Measurements from ENCODE around the gene MAN1A1. TPM values are rescaled to one million over a fixed set of nuclear protein-coding genes. Genes with fewer than 3 reads are reported as not detected.
A peak's percentile ranks its signal among the peaks of the same experiment; 100 is the strongest.

The MAN1A1 gene
- polyA plus RNA-seq, 3 donors from 2014 or later, result 33.9 to 64.9 (median 56.7) TPM

DNA sequence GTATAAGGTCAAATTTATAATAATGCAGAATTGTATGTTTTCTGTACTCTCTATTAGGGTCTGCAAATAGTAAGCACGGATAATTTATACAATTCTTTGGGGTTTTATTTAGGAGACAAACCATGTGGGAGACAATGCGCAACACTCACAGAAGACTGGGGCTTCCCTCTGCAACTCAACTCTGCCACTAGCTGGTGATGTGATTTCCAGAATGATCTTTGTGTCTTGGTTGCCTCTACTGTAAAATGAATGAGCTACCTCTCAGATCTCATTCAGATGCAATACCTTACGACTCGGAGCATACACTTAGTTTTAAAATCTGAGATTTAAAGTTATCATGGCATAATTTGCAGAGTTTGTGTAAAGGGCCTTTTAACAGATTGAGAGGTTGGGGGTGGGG, 6.4 kb downstream of the MAN1A1 start:
- H3K4me3 Mint-ChIP-seq, result peak overlapping the region in 2 of 5 donors; percentile 30 to 38
- peaks cover 93 to 99% of the 10 kb centered on the region in 2 donors for H3K4me1 Mint-ChIP-seq
- peaks cover 0 to 6% (median 4%) of the 10 kb centered on the region in 3 donors for H3K27me3 Mint-ChIP-seq (ENCODE audit: low read depth in 3 of 3)
- H3K36me3 Mint-ChIP-seq, result peaks cover 0 to 5% (median 4%) of the 10 kb centered on the region in 3 donors
- no peak for DNase-seq
- peaks cover 0 to 3% (median 0%) of the 10 kb centered on the region in 6 donors for H3K9me3 Mint-ChIP-seq
- H3K27ac Mint-ChIP-seq, result peak overlapping the region; percentile 16 to 95 (median 74)

DNA sequence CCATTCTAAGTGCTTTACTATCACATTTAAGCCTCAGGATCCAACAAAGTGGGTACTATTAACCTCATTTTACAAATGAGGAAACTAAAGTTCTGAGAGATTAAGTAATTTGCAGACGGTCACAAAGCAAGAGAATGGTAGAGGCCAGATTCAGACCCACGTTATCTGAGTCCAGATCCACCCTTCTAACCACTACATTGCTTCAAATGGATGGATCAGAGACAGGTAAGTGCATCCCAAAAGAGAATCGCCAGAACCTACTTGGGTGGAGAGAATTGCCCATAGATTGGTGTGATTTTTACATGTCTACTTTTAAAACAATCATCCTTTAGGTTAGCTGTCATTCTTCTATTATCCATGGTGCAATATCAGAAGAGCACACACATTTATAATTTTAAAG, 7.1 kb downstream of the MAN1A1 start:
- Mint-ChIP-seq H3K27ac (peak overlapping the region in 5 of 6 donors; percentile 17 to 83 (median 74)), H3K4me1 (peaks cover 88 to 96% of the 10 kb centered on the region in 2 donors), H3K4me3 (no peak overlapping the region), H3K9me3 (no peaks in the 10 kb centered on the region), H3K27me3 (ENCODE audit: low read depth in 3 of 3) (no peaks in the 10 kb centered on the region), H3K36me3 (peaks cover 0 to 5% (median 4%) of the 10 kb centered on the region in 3 donors)
- DNase-seq, result no peak

DNA sequence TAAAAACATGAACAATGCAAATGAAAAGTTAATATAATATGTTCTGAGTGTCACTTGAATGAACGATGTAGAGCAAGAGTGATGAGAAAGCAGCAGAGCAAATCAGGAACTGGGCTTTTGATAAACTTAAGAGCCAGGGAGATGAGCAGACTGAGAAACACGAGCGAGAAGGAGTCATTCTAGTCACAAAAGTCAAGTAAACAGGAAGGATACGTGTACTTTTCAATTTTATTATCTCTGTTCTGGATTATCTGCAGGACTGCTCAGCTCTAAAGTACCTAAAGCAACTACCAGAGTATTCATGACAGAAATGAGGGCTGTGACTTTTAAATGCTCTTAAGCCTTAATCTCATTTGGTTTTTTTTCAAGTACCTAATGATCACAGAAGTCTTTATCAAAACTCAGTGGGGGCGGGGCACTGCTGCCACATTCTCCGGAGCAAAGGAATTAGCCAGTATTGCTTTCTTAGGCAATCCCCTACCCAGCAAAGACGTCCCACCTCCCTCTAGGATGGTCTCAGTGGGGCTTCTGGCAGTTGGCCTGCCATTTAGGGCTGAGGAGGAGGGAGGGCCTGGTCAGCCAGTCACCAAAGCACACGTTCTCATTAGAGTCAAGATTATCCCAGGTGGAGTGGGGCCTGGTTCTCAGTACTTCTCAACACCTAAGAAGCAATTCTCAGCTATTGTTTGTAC, 8.6 kb downstream of the MAN1A1 start:
- Mint-ChIP-seq H3K27me3 (ENCODE audit: low read depth in 3 of 3) (no peaks in the 10 kb centered on the region), H3K9me3 (no peaks in the 10 kb centered on the region), H3K4me3 (peak overlapping the region in 2 of 5 donors; percentile 16 to 33), H3K27ac (peak overlapping the region; percentile 22 to 83 (median 59)), H3K36me3 (peaks cover 0 to 9% (median 4%) of the 10 kb centered on the region in 3 donors), H3K4me1 (peaks cover 86 to 93% of the 10 kb centered on the region in 2 donors)
- no peak for DNase-seq

DNA sequence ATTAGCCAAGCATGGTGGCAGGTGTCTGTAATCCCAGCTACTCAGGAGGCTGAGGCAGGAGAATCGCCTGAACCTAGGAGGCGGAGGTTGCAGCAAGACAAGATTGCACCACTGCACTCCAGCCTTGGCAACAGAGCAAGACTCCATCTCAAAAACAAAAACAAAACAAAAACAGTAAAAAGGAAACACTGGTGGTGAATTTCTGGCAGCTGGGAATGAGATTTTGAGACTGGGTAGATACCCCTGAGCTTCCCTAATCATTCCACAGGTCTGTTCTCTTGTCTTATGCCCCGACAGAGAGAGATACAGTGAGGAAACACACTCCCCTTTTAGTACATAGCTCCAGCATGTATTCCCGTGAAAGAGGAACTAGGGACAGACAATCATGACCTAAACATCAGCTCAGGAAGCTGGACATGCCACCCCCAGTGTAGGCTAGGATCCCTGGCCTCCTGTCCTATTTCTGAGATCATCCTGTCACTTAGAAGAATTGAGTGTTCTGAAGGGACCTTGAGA, 9.6 kb downstream of the MAN1A1 start:
- Mint-ChIP-seq H3K4me1 (peaks cover 86 to 92% of the 10 kb centered on the region in 2 donors), H3K27me3 (ENCODE audit: low read depth in 3 of 3) (no peaks in the 10 kb centered on the region), H3K4me3 (peak overlapping the region in 1 of 5 donors; percentile 33), H3K36me3 (peaks cover 0 to 14% (median 0%) of the 10 kb centered on the region in 3 donors), H3K27ac (peak overlapping the region in 5 of 6 donors; percentile 53 to 83 (median 59)), H3K9me3 (no peaks in the 10 kb centered on the region)
- DNase-seq, result no peak

DNA sequence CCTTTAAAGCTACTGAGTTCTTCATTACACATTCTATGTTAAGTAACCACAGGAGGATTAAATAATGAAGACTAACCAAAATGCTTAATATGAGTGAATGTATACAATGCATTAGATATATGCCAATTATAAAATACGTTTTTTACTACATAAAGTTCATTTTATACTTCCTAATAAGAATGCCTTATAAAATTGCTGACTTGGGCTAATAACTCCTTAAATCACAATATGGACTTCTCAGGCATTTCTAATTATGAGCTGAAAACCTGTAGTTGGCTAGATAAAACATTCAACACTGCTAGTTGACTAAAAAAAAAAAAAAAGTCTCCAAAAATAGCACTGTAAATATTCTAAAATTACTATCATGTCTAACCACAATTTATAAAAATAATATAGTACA, 11.8 kb downstream of the MAN1A1 start:
- no peaks in the 10 kb centered on the region for H3K27me3 Mint-ChIP-seq (ENCODE audit: low read depth in 3 of 3)
- DNase-seq, result no peak
- H3K36me3 Mint-ChIP-seq, result peaks cover 0 to 14% (median 0%) of the 10 kb centered on the region in 3 donors
- no peaks in the 10 kb centered on the region for H3K9me3 Mint-ChIP-seq
- peaks cover 80 to 90% of the 10 kb centered on the region in 2 donors for H3K4me1 Mint-ChIP-seq
- H3K4me3 Mint-ChIP-seq, result peak overlapping the region in 1 of 5 donors; percentile 46
- peak overlapping the region in 2 of 6 donors; percentile 13 to 72 for H3K27ac Mint-ChIP-seq

DNA sequence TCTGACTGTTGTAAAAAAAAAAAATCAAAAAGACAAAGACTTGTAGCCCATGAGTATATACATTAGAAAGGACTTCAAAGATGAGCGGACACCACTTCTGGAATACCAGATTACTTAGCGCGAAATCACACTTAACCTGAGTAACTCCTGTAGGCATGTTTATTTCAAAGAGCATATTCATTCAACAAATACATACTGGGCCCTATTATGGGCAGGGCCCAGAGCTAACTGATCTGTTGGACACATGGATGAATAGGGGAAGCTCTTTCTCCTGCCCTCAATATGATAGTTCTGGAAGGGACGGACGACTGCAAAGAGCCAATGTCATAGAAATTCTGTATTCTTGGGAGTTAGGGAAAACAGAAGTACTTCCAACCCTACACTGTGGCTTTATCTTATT, 12.3 kb downstream of the MAN1A1 start:
- Mint-ChIP-seq H3K4me1 (peaks cover 77 to 86% of the 10 kb centered on the region in 2 donors), H3K9me3 (no peaks in the 10 kb centered on the region), H3K27me3 (ENCODE audit: low read depth in 3 of 3) (no peaks in the 10 kb centered on the region), H3K36me3 (peaks cover 0 to 14% (median 0%) of the 10 kb centered on the region in 3 donors), H3K27ac (peak overlapping the region in 4 of 6 donors; percentile 13 to 72 (median 24)), H3K4me3 (peak overlapping the region in 1 of 5 donors; percentile 46)
- DNase-seq, result no peak

DNA sequence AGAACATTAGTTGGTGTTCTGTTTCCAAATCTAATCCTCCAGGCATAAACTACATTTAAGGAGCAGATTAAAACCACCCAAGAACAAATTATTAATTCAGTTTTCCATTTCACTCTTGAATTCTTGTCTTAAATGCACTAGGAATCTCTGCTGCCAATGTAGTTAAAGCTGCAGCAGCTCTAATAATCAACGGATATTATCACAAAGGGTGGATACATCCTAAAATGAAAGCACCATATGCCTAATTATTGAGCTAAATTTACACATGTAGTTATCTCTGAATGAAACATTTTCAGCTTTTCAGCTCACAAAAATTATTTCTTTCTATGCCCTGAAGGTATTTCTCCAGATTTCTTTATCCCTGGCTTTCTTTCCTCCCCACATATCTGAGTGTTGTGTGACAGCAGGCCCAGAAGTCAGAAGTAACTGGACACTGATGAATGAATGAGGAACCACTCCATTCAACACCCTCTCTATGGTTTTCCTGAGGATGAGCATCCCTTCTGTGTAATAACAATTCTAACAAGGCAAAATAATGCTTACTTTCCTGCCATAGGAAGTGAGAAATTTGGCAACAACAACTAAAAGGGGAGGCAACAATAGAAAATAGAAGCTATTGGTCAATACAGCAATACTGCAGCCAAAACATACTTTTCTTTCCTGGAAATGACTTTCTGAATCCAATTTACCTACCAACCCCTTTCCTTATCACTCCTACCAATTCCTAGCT, 14.9 kb downstream of the MAN1A1 start:
- no peak for DNase-seq
- Mint-ChIP-seq H3K36me3 (peaks cover 0 to 14% (median 4%) of the 10 kb centered on the region in 3 donors), H3K27me3 (ENCODE audit: low read depth in 3 of 3) (no peaks in the 10 kb centered on the region), H3K4me3 (peak overlapping the region in 1 of 5 donors; percentile 8), H3K27ac (peak overlapping the region in 4 of 6 donors; percentile 3 to 62 (median 39)), H3K4me1 (peaks cover 76 to 81% of the 10 kb centered on the region in 2 donors), H3K9me3 (no peaks in the 10 kb centered on the region)

DNA sequence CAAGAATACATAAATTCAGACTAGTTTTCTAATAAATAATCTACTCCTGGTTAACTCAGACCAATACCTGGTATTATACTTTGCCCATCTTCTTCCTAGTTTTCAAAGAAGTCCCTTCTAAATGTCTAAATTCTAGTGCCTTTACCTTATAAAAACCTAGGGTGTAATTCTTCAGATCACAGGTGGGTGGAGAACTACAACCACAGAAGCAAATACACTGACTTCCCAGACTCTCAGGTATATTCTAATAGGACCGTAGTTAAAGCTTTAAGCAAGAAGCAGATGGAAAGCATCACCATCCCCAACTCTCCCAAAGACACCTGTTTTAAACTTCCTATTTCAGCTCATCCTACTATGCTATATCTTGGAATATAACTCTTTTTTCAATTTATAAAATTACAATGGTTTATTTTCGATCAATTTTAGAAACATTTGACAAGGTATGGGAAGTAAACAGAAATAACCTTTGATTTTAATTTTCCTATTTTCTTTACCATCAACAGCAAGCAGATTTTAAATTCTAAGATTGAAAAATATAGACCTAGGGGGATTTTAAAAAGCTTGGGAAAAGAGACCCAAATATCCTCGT, 15.8 kb downstream of the MAN1A1 start:
- no peaks in the 10 kb centered on the region for H3K27me3 Mint-ChIP-seq (ENCODE audit: low read depth in 3 of 3)
- DNase-seq, result no peak
- no peaks in the 10 kb centered on the region for H3K9me3 Mint-ChIP-seq
- H3K4me1 Mint-ChIP-seq, result peaks cover 78 to 82% of the 10 kb centered on the region in 2 donors
- peak overlapping the region in 2 of 6 donors; percentile 26 to 69 for H3K27ac Mint-ChIP-seq
- H3K36me3 Mint-ChIP-seq, result peaks cover 0 to 9% (median 4%) of the 10 kb centered on the region in 3 donors
- H3K4me3 Mint-ChIP-seq, result no peak overlapping the region

DNA sequence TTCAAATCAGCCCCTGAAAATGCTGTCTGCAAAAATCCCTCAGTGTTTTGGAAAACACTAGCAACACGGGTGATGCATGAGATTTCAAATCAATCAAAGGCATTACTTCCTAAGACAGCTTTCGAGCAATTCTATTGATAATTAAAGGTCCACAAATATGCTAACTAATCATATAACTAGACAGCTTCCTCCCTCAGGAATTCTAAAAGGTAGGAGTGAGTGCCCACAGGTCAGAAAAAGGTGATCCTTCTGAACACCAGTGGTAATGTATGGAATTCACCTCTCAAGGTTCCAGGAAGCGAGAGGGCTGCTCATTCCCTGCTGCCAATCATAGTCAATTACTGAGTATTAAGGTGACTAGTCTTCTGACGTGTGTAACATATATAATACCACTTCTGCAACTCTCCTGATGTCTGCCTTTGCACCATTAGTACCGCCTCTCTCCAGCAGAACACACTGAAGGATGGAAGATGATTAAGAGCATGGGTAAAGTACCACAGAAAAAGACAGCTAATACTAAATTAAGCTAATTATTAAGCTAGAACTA, 16.4 kb downstream of the MAN1A1 start:
- H3K9me3 Mint-ChIP-seq, result no peaks in the 10 kb centered on the region
- peak overlapping the region in 2 of 6 donors; percentile 10 to 69 for H3K27ac Mint-ChIP-seq
- DNase-seq, result no peak
- peaks cover 0 to 9% (median 4%) of the 10 kb centered on the region in 3 donors for H3K36me3 Mint-ChIP-seq
- H3K27me3 Mint-ChIP-seq (ENCODE audit: low read depth in 3 of 3), result no peaks in the 10 kb centered on the region
- H3K4me3 Mint-ChIP-seq, result peak overlapping the region in 1 of 5 donors; percentile 17
- H3K4me1 Mint-ChIP-seq, result peaks cover 80 to 82% of the 10 kb centered on the region in 2 donors

DNA sequence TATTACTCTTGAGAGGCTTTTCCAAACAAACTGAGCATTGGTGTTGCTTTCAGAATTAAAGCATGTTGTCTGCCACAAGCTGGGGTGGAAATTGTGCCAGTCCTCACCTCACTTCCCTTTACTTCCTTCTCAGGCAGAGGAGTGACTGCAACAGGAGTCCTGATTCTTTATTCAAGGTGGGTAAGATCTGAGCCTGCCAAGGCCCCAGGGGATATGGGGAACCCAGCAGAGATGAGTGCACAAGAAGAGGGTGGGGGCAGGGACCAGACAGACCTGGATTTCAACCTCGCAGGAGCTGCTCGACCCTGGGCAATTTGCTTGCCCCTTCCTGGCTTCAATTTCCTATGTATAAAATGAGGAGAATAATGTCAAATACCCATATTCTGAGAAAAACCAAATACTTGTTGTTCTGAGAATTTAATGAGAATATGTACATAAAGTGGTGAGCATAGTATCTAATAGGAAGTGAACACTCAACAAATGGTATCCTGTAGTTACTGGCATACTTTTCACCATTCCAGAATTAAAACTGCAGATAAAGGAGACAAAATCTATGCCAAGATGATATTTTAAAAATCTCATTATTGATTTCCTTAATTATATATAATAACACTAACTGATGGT, 17.8 kb downstream of the MAN1A1 start:
- Mint-ChIP-seq H3K27ac (peak overlapping the region in 2 of 6 donors; percentile 50 to 81), H3K36me3 (peaks cover 0 to 5% (median 4%) of the 10 kb centered on the region in 3 donors), H3K4me1 (peaks cover 83 to 84% of the 10 kb centered on the region in 2 donors), H3K27me3 (ENCODE audit: low read depth in 3 of 3) (no peaks in the 10 kb centered on the region), H3K9me3 (no peaks in the 10 kb centered on the region), H3K4me3 (peak overlapping the region in 2 of 5 donors; percentile 55 to 57)
- DNase-seq, result no peak

DNA sequence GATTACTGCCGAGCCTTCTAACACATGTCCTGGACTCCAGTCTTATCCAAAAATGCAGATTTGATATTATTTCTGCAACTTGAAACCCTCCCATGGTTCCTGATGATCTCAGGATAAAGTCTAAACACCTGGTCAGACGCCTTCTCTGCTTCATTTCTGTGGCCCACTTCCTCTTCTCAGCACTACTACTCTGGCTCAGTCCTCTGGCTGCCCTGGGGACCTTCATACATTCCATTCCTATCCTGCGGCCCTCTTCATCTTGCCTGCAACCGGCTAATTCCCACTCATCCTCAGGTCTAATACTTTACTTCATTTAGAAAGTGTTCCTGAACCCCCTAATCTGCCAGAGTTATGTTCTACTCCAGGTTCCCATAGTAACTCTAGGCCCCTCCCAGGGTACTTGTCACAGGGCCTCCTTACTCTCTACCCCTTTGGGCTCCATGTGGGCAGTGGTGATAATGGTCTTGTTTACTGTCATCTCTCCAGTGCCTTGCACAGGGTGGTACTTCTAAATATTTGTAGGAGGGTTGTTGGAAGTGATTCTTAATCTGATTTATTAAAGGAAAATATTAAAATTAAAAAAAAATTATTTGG, 18.9 kb downstream of the MAN1A1 start:
- Mint-ChIP-seq H3K27me3 (ENCODE audit: low read depth in 3 of 3) (no peaks in the 10 kb centered on the region), H3K36me3 (peaks cover 0 to 7% (median 4%) of the 10 kb centered on the region in 3 donors), H3K4me3 (peak overlapping the region in 2 of 5 donors; percentile 1 to 3), H3K27ac (peak overlapping the region; percentile 8 to 68 (median 47)), H3K9me3 (no peaks in the 10 kb centered on the region), H3K4me1 (peaks cover 85 to 87% of the 10 kb centered on the region in 2 donors)
- no peak for DNase-seq

DNA sequence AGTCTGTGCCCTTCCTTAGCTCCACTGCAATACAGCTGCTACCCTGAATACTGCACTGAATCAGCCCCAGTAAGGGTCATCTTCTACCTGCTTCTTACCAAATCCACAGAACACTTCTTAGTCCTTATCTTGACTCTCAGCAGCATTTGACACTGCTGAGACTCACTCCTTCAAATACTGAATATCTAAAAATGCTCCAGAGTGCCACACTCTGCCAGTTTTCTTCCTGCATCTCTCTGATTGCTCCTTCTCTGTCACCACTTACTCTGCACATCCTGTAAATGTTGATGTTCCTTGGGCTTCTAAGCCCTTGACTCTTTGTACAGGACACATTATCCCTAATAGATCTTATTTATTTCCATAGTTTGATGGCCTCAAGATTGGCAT, 19.8 kb downstream of the MAN1A1 start:
- Mint-ChIP-seq H3K4me1 (peaks cover 79% of the 10 kb centered on the region in 2 donors), H3K9me3 (no peaks in the 10 kb centered on the region), H3K36me3 (peaks cover 0 to 7% (median 0%) of the 10 kb centered on the region in 3 donors), H3K27me3 (ENCODE audit: low read depth in 3 of 3) (no peaks in the 10 kb centered on the region), H3K4me3 (peak overlapping the region in 2 of 5 donors; percentile 0 to 6), H3K27ac (peak overlapping the region; percentile 18 to 76 (median 54))
- no peak for DNase-seq

Measured in immature natural killer cell (primary cell).